Activated CD4-positive, CD25-positive, alpha-beta regulatory T cell treated with anti-CD3 and anti-CD28 coated beads, Interleukin-2, amount 50 U/mL, for 72 hours (primary cell): ENCODE measurements around the gene DBX2.
"Not testable (repeated sequence)": the region's sequence is repeated elsewhere in the genome, so short reads cannot be mapped to it uniquely, and the experiment has no call there.

ENCODE experiments used
- DNase-seq: peaks from one replicate; pipeline ENCODE4 v3.0.0; 2021

The DBX2 gene

GRCh38 chr12:45008211-45008610 lies 42.7 kb downstream of the DBX2 start:
- no peak for DNase-seq

DNA sequence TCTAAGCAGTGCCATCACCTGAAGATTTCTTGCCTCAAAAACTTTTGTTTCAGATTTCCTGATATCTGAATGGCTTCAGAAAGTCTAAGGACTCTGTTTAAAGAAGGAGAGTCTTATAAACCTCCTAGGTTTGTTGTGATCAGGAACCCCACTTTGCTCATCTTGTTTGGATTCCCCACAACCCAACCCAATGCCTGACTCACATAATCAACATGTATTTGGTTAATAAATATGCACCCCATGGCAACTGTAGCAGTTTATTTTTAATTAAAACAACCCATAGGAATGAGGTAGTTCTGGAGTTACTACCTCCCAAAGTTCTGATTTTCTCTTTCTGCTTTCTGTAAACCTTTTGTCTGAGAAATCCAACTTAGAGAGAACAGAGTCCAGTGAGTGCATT lies 51.5 kb downstream of the DBX2 start:
- DNase-seq, result no peak

- DNase-seq, result no peak
Observed at GRCh38 chr12:44993161-44993560, 57.7 kb downstream of the DBX2 start.

GRCh38 chr12:44984863-44985262 lies 66.0 kb downstream of the DBX2 start:
- DNase-seq, result not testable (repeated sequence)

- DNase-seq, result no peak
Observed at GRCh38 chr12:44979918-44980317, 71.0 kb downstream of the DBX2 start.

DNA sequence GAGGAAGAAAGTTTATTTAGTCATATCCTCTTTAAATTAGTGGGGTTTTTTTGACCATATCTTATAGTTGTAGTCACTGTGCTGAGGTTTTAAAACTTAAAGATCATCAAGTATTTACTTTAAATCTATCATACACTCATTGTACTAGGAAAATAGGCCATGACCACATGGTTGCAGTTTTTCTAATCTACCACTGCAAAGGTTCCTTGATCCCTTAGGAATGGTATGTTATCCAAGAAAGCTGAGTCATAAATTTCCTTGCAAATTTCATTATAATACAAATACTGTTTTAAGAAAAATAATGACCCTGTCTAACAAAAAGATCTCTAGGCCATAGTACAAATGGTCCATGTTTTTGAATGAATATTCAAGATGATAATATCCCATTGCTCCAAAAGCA lies 74.7 kb downstream of the DBX2 start:
- DNase-seq, result no peak

GRCh38 chr12:44972746-44973421 lies 78.0 kb downstream of the DBX2 start:
- no peak for DNase-seq

- no peak for DNase-seq
Observed at GRCh38 chr12:44968965-44969364, 81.9 kb downstream of the DBX2 start.
